ENCODE measurements around the gene KLHL21. TPM values are rescaled to one million over a fixed set of nuclear protein-coding genes. Genes with fewer than 3 reads are reported as not detected.

The KLHL21 gene
- polyA plus RNA-seq, 2 of the 4 experiments (the other 2 are of a cell fraction) = 3.3 to 10.5 TPM

DNA sequence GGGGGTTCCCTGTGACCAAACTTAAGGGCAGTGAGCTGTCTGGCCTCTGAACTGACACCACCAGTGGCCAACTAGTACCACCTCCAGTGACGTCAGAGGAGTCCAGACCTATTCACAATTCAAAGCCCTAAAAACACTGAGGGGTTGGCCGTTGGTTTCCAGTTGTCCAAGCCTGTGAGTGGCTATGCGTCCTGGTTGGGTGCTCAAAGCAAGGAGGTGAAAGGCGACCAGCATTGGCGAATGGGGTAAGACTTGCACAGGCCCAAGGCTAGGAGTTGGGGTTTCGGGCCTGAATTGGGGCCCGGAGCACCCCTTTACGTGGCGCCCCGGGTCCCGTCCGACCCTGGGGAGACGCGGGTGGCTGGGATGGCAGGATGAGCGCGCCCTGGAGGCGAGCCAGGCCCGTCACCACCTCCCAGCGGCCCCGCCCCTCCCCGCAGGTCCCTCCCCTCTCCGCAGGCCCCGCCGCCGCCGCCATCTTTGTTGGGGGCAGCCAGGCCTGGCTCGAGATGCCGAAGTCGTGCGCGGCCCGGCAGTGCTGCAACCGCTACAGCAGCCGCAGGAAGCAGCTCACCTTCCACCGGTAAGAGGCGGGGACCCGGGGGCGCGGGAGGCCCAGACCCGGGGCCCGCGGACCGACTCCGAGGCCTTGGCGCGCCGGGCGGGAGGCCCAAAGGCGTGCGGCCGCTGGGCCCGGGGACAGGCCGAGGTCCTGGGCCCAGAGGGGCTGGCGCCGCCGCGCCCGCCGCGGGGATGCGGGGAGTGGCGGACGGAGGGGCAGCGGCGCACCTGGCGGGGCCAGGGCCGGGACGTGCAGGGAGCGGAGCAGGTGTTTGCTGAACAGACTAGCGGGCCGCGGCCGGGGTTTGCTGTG, 22.3 kb upstream of the KLHL21 start, which contains the start of gene THAP3:
Gene THAP3 (plus strand): TSS at position 159 of the 874 bp plus-strand sequence. CDS start 351 bp downstream, at position 510.
- ATAC-seq (peak; percentile 93 to 95), FAIRE-seq (no peak), DNase-seq (ENCODE audit: low read depth in 1 of 2, low spot score in 1 of 2) (peak; percentile 79 to 91)
- H3K4me2 ChIP-seq = peak within 1 kb of the TSS; percentile 95
- peak within 1 kb of the TSS; percentile 84 to 98 for H3K27ac ChIP-seq
- no peaks in the 10 kb centered on the region for H3K9me3 ChIP-seq
- peaks cover 12% of the 10 kb centered on the region; the same call in 2 of the 3 replicates for H3K4me1 ChIP-seq
- 0% methylated on average over 2 of the region's 73 CpGs for WGBS (ENCODE audit: missing lambda C conversion rate)
- ChIA-PET CTCF (interaction anchor here (0.6 to 1.2 kb wide), 2 partner anchors 12 to 70 kb away, joined by 3 to 5 read pairs; partner anchors contain the start of gene TAS1R1), POLR2A (no interaction called here)
- peak within 1 kb of the TSS; percentile 71 for H3K4me3 ChIP-seq
- TF ChIP-seq, protein P1, sequence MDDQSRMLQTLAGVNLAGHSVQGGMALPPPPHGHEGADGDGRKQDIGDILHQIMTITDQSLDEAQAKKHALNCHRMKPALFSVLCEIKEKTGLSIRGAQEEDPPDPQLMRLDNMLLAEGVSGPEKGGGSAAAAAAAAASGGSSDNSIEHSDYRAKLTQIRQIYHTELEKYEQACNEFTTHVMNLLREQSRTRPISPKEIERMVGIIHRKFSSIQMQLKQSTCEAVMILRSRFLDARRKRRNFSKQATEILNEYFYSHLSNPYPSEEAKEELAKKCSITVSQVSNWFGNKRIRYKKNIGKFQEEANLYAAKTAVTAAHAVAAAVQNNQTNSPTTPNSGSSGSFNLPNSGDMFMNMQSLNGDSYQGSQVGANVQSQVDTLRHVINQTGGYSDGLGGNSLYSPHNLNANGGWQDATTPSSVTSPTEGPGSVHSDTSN (IDR thresholded peaks at IDR 0.05) = peak; percentile 67
- TF ChIP-seq POLR2A (IDR thresholded peaks at IDR 0.05; ENCODE audit: low read length) (peak; percentile 32; the same call in 1 of the 2 replicates), CBX8 (IDR thresholded peaks at IDR 0.05) (no peak), PHF8 (IDR thresholded peaks at IDR 0.05; ENCODE audit: borderline replicate concordance, low read depth) (peak; percentile 47; the same call in 1 of the 2 replicates), JUN (IDR thresholded peaks at IDR 0.05) (peak in 1 of 2 experiments; percentile 42; a peak in 1 of 5 replicates)
- TF ChIP-seq, protein P2, sequence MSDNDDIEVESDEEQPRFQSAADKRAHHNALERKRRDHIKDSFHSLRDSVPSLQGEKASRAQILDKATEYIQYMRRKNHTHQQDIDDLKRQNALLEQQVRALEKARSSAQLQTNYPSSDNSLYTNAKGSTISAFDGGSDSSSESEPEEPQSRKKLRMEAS (IDR thresholded peaks at IDR 0.05) = peak; percentile 40

DNA sequence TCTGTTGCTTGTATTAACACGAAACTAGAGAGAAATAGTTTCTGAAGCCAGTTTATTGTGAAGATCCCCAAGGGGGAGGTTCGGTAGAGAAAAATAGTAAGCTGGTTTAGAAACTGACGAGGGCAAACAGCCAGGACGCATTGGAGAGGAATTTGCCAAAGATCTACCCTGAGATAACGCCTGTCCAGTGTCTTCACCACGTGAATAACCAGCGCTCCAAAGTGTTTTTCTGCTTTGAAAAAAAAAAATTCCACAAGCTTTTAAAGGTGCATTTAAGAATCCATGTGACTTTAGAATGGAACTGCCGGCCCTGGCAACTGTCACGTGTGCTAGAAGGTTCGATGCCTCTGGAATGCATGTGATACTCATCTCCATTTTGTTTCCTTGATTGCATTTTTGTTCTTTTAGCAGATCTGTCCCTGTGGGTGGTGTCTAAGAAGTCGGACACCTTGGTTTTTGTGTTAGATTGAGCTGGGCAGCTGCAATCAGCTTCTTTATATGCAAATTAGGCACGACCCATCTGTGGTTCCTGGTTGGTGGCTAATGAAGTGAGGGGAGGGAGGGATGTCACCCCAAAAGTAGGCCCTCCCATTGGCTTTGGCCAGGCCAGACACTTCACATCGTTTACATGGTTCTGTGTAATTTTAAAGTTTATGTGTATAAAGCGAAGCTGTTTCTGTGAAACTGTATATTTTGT, 20.7 kb upstream of the KLHL21 start:
- H3K9me3 ChIP-seq = no peaks in the 10 kb centered on the region
- DNase-seq (ENCODE audit: low read depth in 1 of 2, low spot score in 1 of 2) = no peak
- TF ChIP-seq HDAC2 (IDR thresholded peaks at IDR 0.05) = no peak
- TF ChIP-seq BHLHE40 (IDR thresholded peaks at IDR 0.05; ENCODE audit: low read depth, low read length) = no peak
- TF ChIP-seq EP300 (IDR thresholded peaks at IDR 0.05) = no peak
- TF ChIP-seq NR3C1 (IDR thresholded peaks at IDR 0.05) = no peak
- TF ChIP-seq NFE2L2 (conservative IDR thresholded peaks at IDR 0.05; ENCODE audit: low read length) = no peak
- no peak for TF ChIP-seq ESRRA (IDR thresholded peaks at IDR 0.05; ENCODE audit: borderline replicate concordance, low read length)
- TF ChIP-seq, protein P2 (IDR thresholded peaks at IDR 0.05) = no peak
- TF ChIP-seq ZFP36 (IDR thresholded peaks at IDR 0.05; ENCODE audit: borderline replicate concordance, partially characterized antibody) = no peak
- TF ChIP-seq, protein P3, sequence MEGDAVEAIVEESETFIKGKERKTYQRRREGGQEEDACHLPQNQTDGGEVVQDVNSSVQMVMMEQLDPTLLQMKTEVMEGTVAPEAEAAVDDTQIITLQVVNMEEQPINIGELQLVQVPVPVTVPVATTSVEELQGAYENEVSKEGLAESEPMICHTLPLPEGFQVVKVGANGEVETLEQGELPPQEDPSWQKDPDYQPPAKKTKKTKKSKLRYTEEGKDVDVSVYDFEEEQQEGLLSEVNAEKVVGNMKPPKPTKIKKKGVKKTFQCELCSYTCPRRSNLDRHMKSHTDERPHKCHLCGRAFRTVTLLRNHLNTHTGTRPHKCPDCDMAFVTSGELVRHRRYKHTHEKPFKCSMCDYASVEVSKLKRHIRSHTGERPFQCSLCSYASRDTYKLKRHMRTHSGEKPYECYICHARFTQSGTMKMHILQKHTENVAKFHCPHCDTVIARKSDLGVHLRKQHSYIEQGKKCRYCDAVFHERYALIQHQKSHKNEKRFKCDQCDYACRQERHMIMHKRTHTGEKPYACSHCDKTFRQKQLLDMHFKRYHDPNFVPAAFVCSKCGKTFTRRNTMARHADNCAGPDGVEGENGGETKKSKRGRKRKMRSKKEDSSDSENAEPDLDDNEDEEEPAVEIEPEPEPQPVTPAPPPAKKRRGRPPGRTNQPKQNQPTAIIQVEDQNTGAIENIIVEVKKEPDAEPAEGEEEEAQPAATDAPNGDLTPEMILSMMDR (IDR thresholded peaks at IDR 0.05) = no peak
- TF ChIP-seq POLR2A (IDR thresholded peaks at IDR 0.05; ENCODE audit: low read length) = no peak
- no peak for TF ChIP-seq EHMT2 (IDR thresholded peaks at IDR 0.05; ENCODE audit: low read depth)
- TF ChIP-seq CBX8 (IDR thresholded peaks at IDR 0.05) = no peak
- no peak overlapping the region for H3K4me2 ChIP-seq
- CTCF ChIA-PET = interaction anchor here (0.6 to 1.5 kb wide), 7 partner anchors 10 to 161 kb away, joined by 3 to 5 read pairs (median 3); partner anchors contain the start of gene NOL9
- ATAC-seq = no peak
- POLR2A ChIA-PET = no interaction called here
- peaks cover 12% of the 10 kb centered on the region; the same call in 2 of the 3 replicates for H3K4me1 ChIP-seq
- no peak overlapping the region for H3K4me3 ChIP-seq
- H3K27ac ChIP-seq = no peak overlapping the region
- no peak for FAIRE-seq
- 82% methylated on average over 14 of the region's 14 CpGs for WGBS (ENCODE audit: missing lambda C conversion rate)

DNA sequence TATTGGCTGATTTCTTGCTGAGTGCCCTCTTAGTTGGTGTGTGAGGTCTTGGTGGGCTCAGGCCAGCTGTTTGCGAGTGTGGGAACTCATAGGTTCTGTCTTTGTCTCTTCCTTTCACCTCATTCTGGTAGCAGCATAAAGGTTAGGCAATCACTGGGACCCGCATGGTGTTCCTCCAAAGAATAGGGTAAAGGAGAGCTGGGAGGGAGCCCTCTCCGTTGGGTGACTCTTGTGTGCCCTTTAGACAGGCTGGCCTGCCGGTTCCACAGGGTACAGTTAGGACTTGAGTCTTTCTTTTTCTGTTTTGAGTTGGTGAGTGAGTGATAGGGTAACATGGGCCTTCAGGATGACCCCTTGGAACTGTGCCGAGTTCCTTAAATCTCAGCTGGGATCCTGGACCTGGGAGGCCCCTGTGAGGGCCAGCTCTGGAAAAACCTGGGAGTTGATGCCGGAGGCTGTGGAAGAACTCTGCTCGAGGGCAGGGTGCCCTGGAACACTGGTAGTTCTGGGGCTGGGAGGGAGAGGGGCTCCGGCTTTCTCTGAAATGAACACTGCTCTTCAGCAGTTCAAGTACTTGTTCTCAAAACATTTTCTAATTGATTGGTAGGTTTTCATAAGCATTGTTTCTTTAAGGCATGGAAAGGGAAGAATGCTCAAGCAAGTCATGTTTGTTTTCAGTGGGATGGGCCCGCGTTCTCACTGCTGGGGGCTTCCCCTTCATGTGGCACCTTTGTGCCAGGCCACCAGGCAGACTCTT, 19.9 kb upstream of the KLHL21 start:
- Histone ChIP-seq H3K27ac (no peak overlapping the region), H3K4me1 (peaks cover 12% of the 10 kb centered on the region; the same call in 2 of the 3 replicates), H3K9me3 (no peaks in the 10 kb centered on the region), H3K4me2 (no peak overlapping the region), H3K4me3 (no peak overlapping the region)
- ChIA-PET CTCF (interaction anchor here (1.0 to 1.5 kb wide), 3 partner anchors 11 to 68 kb away, joined by 3 to 4 read pairs (median 3); partner anchors contain the start of gene NOL9), POLR2A (no interaction called here)
- no peak for FAIRE-seq
- 82% methylated on average over 10 of the region's 10 CpGs for WGBS (ENCODE audit: missing lambda C conversion rate)
- ATAC-seq = no peak
- no peak for DNase-seq (ENCODE audit: low read depth in 1 of 2, low spot score in 1 of 2)
- TF ChIP-seq, protein P4, sequence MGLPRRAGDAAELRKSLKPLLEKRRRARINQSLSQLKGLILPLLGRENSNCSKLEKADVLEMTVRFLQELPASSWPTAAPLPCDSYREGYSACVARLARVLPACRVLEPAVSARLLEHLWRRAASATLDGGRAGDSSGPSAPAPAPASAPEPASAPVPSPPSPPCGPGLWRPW (IDR thresholded peaks at IDR 0.05) = no peak
- TF ChIP-seq, protein P5, sequence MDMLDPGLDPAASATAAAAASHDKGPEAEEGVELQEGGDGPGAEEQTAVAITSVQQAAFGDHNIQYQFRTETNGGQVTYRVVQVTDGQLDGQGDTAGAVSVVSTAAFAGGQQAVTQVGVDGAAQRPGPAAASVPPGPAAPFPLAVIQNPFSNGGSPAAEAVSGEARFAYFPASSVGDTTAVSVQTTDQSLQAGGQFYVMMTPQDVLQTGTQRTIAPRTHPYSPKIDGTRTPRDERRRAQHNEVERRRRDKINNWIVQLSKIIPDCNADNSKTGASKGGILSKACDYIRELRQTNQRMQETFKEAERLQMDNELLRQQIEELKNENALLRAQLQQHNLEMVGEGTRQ (IDR thresholded peaks at IDR 0.05) = no peak
- no peak for TF ChIP-seq JUN (IDR thresholded peaks at IDR 0.05)
- TF ChIP-seq HEYL (CRISPR knock-in tag; IDR thresholded peaks at IDR 0.05) = no peak
- TF ChIP-seq, protein P6, sequence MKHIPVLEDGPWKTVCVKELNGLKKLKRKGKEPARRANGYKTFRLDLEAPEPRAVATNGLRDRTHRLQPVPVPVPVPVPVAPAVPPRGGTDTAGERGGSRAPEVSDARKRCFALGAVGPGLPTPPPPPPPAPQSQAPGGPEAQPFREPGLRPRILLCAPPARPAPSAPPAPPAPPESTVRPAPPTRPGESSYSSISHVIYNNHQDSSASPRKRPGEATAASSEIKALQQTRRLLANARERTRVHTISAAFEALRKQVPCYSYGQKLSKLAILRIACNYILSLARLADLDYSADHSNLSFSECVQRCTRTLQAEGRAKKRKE (CRISPR knock-in tag; IDR thresholded peaks at IDR 0.05; ENCODE audit: low read depth) = no peak

Data from A549 (cell line).